NCI-H510A (cell line): ENCODE results near the gene NPC1L1.
A peak's percentile ranks its signal among the peaks of the same experiment; 100 is the strongest.

ENCODE experiments used
- DNase-seq: peaks from one replicate; lab custom pipeline; 2025; lab: John Stamatoyannopoulos, UW

The NPC1L1 gene

GRCh38 chr7:44498230-44498954 lies 42.7 kb downstream of the NPC1L1 start:
- DNase-seq, result no peak

- DNase-seq, result no peak
Measured at GRCh38 chr7:44497155-44498027, 43.7 kb downstream of the NPC1L1 start.

GRCh38 chr7:44496385-44496784 lies 44.7 kb downstream of the NPC1L1 start:
- no peak for DNase-seq

GRCh38 chr7:44494960-44495359 lies 46.2 kb downstream of the NPC1L1 start:
- DNase-seq, result no peak

GRCh38 chr7:44491229-44491628 lies 49.9 kb downstream of the NPC1L1 start:
- DNase-seq, result no peak

GRCh38 chr7:44490351-44491200 lies 50.6 kb downstream of the NPC1L1 start, which contains the start of gene NUDCD3:
Gene NUDCD3 (minus strand): TSS chr7:44490658. CDS start chr7:44490600, 58 bp downstream.
- peak; percentile 83 for DNase-seq

GRCh38 chr7:44489955-44490350 lies 51.2 kb downstream of the NPC1L1 start:
- DNase-seq, result no peak

GRCh38 chr7:44488955-44489354 lies 52.2 kb downstream of the NPC1L1 start:
- no peak for DNase-seq

- DNase-seq, result no peak
Measured at GRCh38 chr7:44486693-44487092, 54.4 kb downstream of the NPC1L1 start.

GRCh38 chr7:44486001-44486400 lies 55.1 kb downstream of the NPC1L1 start:
- DNase-seq, result no peak

GRCh38 chr7:44484482-44485313 lies 56.4 kb downstream of the NPC1L1 start:
- DNase-seq, result no peak

- DNase-seq, result no peak
Measured at GRCh38 chr7:44482502-44483485, 58.3 kb downstream of the NPC1L1 start.

- DNase-seq, result no peak
Measured at GRCh38 chr7:44477938-44478337, 63.2 kb downstream of the NPC1L1 start.

- peak; percentile 56 for DNase-seq
Measured at GRCh38 chr7:44477063-44477830, 63.9 kb downstream of the NPC1L1 start.

GRCh38 chr7:44476313-44476712 lies 64.8 kb downstream of the NPC1L1 start:
- DNase-seq, result no peak

- peak; percentile 34 for DNase-seq
Measured at GRCh38 chr7:44473295-44473694, 67.8 kb downstream of the NPC1L1 start.

- DNase-seq, result no peak
Measured at GRCh38 chr7:44472843-44473242, 68.3 kb downstream of the NPC1L1 start.

GRCh38 chr7:44471850-44472249 lies 69.3 kb downstream of the NPC1L1 start:
- peak; percentile 46 for DNase-seq

GRCh38 chr7:44471436-44471835 lies 69.7 kb downstream of the NPC1L1 start:
- peak; percentile 13 for DNase-seq
